PC-3 (cell line): ENCODE measurements around the gene ACY1.

ENCODE experiments used
- EZH2 ChIP-seq: fragments of 300-600 bp; sonication (generic); IDR thresholded peaks from one replicate; pipeline ENCODE4 v1.6.1; 2017; ENCODE audit warnings: antibody characterized with exemption, mild to moderate bottlenecking, low read length; ENCODE audit not compliant: unreplicated experiment
- EZH2phosphoT487 ChIP-seq: fragments of 300-600 bp; sonication (generic); IDR thresholded peaks from 2 replicates; pipeline ENCODE4 v1.6.1; 2018; ENCODE audit warnings: mild to moderate bottlenecking, antibody characterized with exemption, low read length, borderline replicate concordance
- TF ChIP-seq, protein P1 (sequence below): fragments of 300-600 bp; sonication (generic); conservative IDR thresholded peaks from 2 replicates; pipeline ENCODE4 v1.5.1; 2017; ENCODE audit warnings: antibody characterized with exemption, low read depth, mild to moderate bottlenecking, low read length

DNA sequence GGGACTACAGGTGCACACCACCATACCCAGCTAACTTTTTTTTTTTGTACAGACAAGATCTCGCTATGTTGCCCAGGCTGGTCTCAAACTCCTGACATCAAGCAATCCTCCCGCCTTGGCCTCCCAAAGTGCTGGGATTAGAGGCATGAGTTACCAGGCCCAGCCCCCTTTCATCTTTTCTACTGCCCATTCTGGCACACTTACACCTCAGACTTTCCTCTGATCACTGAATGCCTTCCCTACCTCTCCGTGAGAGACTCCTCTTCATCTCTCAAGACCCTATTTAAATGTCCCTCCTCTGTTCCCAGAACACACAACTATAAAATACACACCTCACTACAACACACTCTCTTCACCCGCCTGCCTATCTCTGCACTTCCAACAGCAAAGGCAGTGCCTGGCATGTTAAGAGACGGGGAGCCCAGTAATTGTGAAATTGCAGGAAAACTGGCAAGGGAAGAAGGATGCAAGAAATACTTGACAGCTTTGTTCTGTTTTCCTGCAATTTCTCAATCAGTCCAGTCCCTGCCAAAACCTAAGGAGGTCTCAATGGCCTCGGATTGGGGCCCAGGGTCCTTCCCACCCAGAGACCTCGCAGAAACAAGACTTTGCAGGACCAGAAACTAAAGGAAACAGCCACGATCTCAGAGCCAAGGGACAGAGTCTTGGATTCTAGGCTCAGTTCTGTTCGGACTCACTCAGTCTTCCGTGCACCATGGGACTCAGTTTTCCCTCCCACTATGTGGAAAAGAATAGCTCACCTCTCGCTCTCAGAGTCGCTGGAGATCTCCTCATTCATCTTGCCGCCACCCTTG is 42.5 kb upstream of the ACY1 start:
- TF ChIP-seq, protein P1, sequence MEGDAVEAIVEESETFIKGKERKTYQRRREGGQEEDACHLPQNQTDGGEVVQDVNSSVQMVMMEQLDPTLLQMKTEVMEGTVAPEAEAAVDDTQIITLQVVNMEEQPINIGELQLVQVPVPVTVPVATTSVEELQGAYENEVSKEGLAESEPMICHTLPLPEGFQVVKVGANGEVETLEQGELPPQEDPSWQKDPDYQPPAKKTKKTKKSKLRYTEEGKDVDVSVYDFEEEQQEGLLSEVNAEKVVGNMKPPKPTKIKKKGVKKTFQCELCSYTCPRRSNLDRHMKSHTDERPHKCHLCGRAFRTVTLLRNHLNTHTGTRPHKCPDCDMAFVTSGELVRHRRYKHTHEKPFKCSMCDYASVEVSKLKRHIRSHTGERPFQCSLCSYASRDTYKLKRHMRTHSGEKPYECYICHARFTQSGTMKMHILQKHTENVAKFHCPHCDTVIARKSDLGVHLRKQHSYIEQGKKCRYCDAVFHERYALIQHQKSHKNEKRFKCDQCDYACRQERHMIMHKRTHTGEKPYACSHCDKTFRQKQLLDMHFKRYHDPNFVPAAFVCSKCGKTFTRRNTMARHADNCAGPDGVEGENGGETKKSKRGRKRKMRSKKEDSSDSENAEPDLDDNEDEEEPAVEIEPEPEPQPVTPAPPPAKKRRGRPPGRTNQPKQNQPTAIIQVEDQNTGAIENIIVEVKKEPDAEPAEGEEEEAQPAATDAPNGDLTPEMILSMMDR, result no peak
- TF ChIP-seq EZH2, result no peak
- no peak for TF ChIP-seq EZH2phosphoT487
